ENCODE results near the gene WNT9A. TPM values are rescaled to one million over a fixed set of nuclear protein-coding genes. Genes with fewer than 3 reads are reported as not detected.

Gene WNT9A
- polyA plus RNA-seq, 1 donor from 2014 or later = 0.57 TPM

DNA sequence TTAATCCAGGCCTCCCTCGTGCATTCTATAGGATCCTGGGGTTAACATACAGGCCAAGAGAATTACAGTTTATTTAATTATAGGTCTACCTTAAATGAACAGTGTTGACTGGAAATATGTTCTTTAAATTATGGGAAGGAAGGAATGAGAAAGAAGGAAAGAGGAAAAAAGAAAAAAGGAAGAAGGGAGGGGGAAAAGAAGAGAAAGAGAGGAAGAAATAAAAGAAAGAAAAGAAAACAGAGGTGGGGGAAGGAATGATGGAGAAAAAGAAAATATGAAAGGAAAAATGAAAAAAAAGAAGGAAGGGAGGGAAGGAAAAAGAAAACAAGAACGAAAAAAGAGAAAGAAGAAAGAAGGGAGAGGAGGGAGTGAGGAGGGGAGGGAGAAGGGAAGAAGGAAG is 38.5 kb downstream of the WNT9A start:
- Histone ChIP-seq H3K9ac (ENCODE audit: low read length) (no peak overlapping the region), H3F3A (ENCODE audit: insufficient read depth, low read length, poor library complexity, severe bottlenecking) (no peaks in the 10 kb centered on the region)
- TF ChIP-seq CTCF (IDR thresholded peaks at IDR 0.05; ENCODE audit: poor library complexity, severe bottlenecking) (no peak), MXI1 (conservative IDR thresholded peaks at IDR 0.05; ENCODE audit: poor library complexity, severe bottlenecking) (no peak), POLR2AphosphoS5 (IDR thresholded peaks at IDR 0.05) (no peak), EZH2 (IDR thresholded peaks at IDR 0.05; ENCODE audit: borderline replicate concordance, insufficient read depth, low read length, poor library complexity, severe bottlenecking) (no peak), REST (IDR thresholded peaks at IDR 0.05; ENCODE audit: borderline replicate concordance) (no peak), RAD21 (conservative IDR thresholded peaks at IDR 0.05) (no peak), TAF1 (IDR thresholded peaks at IDR 0.05; ENCODE audit: low read depth) (no peak), SMC3 (conservative IDR thresholded peaks at IDR 0.05; ENCODE audit: poor library complexity) (no peak), EP300 (conservative IDR thresholded peaks at IDR 0.05; ENCODE audit: poor library complexity, severe bottlenecking) (no peak)

DNA sequence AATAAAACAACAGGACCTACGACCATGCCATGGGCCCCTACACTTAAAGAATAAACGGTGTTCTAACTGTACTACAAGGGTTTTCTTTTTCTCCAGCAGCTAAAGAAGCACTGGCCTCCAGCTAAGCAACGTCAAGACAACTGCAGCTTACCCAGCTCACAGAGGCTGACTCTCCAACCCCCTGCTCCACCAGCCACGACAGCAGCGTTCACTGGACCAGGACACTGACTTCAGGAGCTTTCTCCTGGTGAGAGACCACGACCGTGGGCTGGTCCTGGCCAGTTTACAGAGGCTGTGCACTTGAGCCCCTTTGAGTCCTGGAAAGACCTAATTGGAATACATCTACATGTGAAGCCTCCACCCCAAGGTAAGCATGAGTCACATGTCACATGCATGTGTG is 39.4 kb downstream of the WNT9A start:
- Histone ChIP-seq H3K79me2 (replicated peaks; ENCODE audit: insufficient read depth, low read length) (no peaks in the 10 kb centered on the region), H3K36me3 (ENCODE audit: insufficient read depth, low read length) (no peaks in the 10 kb centered on the region), H3K9me2 (ENCODE audit: insufficient read depth, low read length) (no peaks in the 10 kb centered on the region), H3K27me3 (ENCODE audit: insufficient read depth, low read depth, low read length) (no peaks in the 10 kb centered on the region), H3K9ac (ENCODE audit: low read length) (no peak overlapping the region), H4K20me1 (ENCODE audit: insufficient read depth) (no peaks in the 10 kb centered on the region), H3K4me2 (ENCODE audit: low read length) (no peak overlapping the region), H3F3A (ENCODE audit: insufficient read depth, low read length, poor library complexity, severe bottlenecking) (no peaks in the 10 kb centered on the region), H3K27ac (ENCODE audit: low read length) (no peak overlapping the region), H2AFZ (ENCODE audit: low read depth, low read length) (no peak overlapping the region), H3K4me3 (ENCODE audit: low read length) (no peak overlapping the region), H3K9me3 (ENCODE audit: low read length) (no peaks in the 10 kb centered on the region)
- TF ChIP-seq MXI1 (conservative IDR thresholded peaks at IDR 0.05; ENCODE audit: poor library complexity, severe bottlenecking) (no peak), RAD21 (conservative IDR thresholded peaks at IDR 0.05) (no peak), REST (IDR thresholded peaks at IDR 0.05; ENCODE audit: borderline replicate concordance) (no peak), CTCF (IDR thresholded peaks at IDR 0.05; ENCODE audit: poor library complexity, severe bottlenecking) (no peak), TAF1 (IDR thresholded peaks at IDR 0.05; ENCODE audit: low read depth) (no peak), SMC3 (conservative IDR thresholded peaks at IDR 0.05; ENCODE audit: poor library complexity) (no peak), POLR2AphosphoS5 (IDR thresholded peaks at IDR 0.05) (no peak)

More for the DNA sequence above, 38.5 kb downstream of the WNT9A start:
- no peaks in the 10 kb centered on the region for H3K27me3 ChIP-seq (ENCODE audit: insufficient read depth, low read depth, low read length)
- H3K79me2 ChIP-seq (replicated peaks; ENCODE audit: insufficient read depth, low read length) = no peaks in the 10 kb centered on the region
- no peak overlapping the region for H3K4me2 ChIP-seq (ENCODE audit: low read length)
- H3K4me3 ChIP-seq (ENCODE audit: low read length) = no peak overlapping the region
- no peak overlapping the region for H2AFZ ChIP-seq (ENCODE audit: low read depth, low read length)
- H3K9me2 ChIP-seq (ENCODE audit: insufficient read depth, low read length) = no peaks in the 10 kb centered on the region
- H3K27ac ChIP-seq (ENCODE audit: low read length) = no peak overlapping the region
- H3K9me3 ChIP-seq (ENCODE audit: low read length) = no peaks in the 10 kb centered on the region
- no peaks in the 10 kb centered on the region for H3K36me3 ChIP-seq (ENCODE audit: insufficient read depth, low read length)
- H4K20me1 ChIP-seq (ENCODE audit: insufficient read depth) = no peaks in the 10 kb centered on the region

Measured in neural cell (in vitro differentiated cells).